GM19463 (cell line): Measurements from ENCODE around the gene FOXK2.
"Not testable (repeated sequence)": the region's sequence is repeated elsewhere in the genome, so short reads cannot be mapped to it uniquely, and the experiment has no call there.

Experiments
- ATAC-seq: cut with Tn5 transposase; IDR thresholded peaks from one replicate; pipeline ENCODE4 v1.9.1; 2021; ENCODE audit warnings: mild to moderate bottlenecking, moderate library complexity; ENCODE audit not compliant: unreplicated experiment

Gene FOXK2

DNA sequence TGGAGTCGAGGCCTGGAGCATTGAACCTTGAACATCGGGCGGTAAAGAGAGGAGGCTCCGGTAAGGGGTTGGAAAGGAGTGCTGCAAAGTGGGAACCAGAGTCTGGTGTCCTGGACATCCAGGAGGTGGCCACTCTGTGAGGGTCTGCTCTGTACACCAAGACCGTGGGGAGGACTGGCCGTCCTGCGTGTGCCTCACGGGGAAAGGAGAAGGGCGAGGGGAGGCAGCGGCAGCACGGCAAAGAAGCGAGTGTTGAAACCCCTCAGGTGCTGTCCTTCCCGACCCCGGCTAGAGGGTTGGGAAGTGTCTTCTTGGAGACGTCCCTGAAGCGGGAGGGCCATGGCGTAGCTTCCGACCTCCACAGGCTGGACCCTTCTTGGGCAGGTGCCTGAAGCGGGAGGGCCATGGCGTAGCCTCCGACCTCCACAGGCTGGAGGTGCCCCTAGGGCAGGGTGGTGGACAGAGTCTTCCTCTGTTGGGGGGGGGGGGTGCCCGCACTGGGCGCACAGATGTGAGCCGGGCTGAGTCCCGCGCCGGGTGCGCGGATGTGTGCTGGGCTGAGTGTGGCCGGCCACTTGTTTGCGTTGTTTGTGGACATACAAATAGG is 42.0 kb downstream of the FOXK2 start:
- ATAC-seq: no peak

DNA sequence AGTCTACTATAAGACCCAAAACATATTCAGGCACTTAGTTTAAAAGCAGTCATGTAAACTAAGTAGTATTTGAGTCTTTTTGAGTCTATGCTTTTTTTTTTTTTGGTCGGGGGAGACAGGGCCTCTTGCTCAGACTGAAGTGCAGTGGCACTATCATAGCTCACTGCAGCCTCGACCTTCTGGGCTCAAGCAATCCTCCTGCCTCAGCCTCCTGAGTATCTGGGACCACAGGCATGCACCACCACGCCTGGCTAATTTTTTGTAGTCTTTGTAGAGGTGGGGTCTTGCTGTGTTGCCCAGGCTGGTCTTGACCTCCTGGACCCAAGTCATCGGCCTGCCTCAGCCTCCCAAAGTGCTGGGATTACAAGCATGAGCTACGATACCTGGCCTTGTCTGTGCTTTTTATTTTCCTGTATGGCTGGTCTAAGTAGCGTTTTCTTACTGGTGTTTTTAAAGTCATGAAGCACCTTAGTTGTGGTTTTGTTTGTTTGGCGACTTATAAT is 43.2 kb downstream of the FOXK2 start:
- not testable (repeated sequence) for ATAC-seq

GRCh38 chr17:82563318-82563717 is 43.8 kb downstream of the FOXK2 start:
- ATAC-seq: no peak

DNA sequence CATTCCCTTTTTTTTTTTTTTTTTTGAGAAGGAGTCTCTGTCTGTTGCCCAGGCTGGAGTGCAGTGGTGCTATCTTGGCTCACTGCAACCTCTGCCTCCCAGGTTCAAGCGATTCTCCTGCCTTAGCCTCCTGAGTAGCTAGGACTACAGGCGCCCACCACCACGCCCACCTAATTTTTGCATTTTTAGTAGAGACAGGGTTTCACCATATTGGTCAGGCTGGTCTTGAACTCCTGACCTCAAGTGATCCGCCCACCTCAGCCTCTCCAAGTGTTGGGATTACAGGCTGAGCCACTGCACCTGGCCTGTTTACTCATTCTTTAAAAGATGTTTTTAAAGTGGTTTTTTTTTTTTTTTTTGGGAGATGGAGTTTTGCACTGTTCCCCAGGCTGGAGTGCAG is 44.2 kb downstream of the FOXK2 start:
- ATAC-seq: not testable (repeated sequence)

DNA sequence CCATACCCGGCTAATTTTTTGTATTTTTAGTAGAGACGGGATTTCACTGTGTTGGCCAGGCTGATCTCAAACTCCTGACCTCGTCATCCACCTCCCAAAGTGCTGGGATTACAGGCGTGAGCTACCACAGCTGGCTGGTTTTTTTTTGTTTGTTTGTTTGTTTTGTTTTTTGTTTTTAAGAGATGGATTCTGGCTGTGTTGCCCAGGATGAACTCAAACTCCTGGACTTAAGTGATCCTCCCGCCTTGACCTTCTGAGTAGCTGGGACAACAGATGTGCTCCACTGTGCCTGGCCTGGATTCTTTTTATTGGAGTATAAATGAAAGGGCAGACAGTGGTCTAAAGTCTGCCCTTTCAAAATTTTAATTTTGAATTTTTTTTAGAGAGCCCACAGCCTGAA is 44.7 kb downstream of the FOXK2 start:
- ATAC-seq: no peak

DNA sequence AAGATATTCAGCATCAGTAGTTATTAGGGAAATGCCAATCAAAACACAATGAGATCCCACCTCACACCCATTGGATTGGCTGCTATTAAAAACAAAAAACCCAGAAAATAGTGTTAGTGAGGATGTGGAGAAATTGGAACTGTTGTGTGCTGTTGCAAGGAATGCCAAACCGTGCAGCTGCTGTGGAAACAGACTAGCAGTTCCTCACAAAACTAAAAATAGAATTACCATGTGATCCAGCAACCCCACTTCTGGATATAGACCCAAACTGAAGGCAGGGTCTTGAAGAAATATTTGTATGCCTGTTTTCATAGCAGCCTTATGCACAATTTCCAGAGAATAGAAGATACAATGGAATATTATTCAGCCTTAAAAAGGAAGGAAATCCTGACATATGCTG is 46.0 kb downstream of the FOXK2 start:
- ATAC-seq: no peak

DNA sequence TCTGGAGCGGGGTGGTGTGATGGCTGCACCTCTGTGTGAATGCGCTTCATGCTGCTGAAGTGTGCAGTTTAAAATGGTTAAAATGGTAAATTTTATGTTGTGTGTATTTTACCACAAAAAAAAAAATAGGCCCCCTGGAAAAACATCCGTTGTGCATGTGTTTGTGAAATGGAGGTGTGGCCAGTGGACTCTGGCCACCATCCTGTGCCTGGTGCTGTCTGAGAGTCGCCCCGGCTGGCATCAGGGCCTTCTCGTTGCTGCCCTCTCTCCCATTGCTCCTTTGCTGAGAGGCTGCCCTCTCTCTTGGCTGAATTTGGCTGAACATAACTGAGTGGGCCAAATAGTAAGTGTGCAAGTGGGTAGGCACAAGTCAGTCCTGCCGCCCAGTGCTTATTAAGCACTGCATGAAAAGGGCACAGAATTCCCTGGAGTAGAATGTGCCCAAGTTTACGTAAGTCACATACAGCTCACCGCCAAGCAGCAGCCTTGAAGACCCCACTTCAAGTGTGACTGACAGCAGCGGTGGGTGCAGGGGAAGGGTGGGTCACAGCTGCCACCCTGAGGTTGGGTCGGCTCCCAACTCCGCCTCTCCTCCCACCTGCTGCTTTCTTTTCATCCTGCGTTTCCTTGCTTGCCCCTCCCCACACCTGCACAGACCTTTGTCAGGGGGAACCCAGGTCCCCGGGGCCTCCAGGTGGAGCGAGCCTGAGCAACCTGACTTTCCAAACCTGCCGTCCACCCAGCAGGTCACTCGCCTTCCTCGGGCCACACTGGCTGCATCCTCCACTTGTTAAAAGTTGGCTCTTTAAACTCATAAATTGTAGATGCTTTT is 46.8 kb downstream of the FOXK2 start:
- ATAC-seq: no peak

DNA sequence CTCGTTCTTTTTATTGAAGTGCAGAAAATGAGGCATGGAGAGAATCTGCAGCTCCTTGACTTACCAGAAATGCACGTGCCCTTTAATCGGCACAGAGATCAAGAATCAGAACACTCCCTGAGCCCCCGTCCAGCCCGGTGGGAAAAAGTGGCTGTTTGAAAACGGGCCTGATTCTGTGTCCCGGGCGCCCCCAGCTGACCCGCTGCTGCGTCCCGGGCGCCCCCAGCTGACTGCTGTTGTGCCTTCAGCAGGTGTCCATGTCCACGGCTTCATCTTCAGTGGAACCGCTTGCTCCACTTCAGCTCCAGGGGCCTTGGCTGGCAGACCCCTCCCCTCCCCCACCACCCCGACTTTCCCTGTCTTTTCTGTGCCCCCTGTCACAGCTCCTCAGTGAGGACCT is 47.8 kb downstream of the FOXK2 start:
- ATAC-seq: no peak

DNA sequence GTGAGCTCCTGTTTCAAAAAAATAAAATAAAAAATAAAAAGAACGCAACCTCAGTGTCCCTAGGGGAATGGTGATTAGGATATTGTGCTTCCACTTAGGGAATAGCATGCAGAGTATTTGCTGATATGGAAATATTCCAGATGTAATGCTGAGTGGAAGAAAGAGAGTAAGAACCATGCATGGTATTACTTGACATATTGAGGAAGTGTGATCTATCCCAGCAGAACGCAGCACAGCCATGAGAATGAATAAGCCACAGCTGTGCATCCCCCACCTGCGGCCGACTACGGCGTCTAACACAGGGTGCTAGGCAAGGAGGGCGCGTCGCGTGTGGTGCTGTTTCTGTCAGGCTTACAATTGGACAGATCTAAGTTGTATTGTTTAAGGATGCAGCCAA is 49.5 kb downstream of the FOXK2 start:
- ATAC-seq: no peak

- no peak for ATAC-seq
Measured at GRCh38 chr17:82569621-82570020, 50.1 kb downstream of the FOXK2 start.

DNA sequence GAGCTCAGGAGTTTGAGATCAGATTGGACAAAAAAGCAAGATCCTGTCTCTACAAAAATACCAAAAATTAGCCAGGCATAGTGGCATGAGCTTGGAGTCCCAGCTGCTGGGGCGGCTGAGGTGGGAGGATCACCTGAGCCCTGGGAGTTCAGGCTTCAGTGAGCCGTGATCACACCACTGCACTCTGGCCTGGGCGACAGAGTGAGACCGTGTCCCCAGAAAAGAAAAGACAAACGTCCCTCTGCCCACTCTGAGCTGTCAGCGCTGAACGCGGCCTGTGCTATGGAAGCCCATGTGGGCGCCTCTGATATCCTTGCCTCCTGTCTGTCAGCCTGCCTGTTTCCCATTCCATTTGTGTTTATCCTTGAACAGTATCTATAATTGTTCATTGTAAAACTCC is 50.7 kb downstream of the FOXK2 start:
- no peak for ATAC-seq

GRCh38 chr17:82571855-82572254 is 52.3 kb downstream of the FOXK2 start:
- ATAC-seq: no peak

DNA sequence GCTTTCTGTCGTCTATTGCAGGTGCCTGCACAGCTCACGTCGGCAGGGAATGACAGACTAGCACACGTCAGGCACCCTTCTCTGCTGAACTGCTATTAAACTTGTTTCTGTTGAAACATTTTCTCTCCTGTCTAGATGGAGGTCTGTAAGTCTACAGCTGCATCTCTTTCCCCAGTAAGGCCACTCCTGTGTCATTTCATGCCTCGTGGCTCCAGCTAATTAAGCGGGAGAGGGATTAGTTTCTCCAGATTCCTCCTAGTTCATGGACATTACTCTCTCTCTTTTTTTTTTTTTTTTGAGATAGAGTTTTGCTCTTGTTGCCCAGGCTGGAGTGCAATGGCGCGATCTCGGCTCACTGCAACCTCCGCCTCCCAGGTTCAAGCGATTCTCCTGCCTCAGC is 54.5 kb downstream of the FOXK2 start:
- no peak for ATAC-seq

GRCh38 chr17:82575581-82576221 is 56.2 kb downstream of the FOXK2 start:
- not testable (repeated sequence) for ATAC-seq

DNA sequence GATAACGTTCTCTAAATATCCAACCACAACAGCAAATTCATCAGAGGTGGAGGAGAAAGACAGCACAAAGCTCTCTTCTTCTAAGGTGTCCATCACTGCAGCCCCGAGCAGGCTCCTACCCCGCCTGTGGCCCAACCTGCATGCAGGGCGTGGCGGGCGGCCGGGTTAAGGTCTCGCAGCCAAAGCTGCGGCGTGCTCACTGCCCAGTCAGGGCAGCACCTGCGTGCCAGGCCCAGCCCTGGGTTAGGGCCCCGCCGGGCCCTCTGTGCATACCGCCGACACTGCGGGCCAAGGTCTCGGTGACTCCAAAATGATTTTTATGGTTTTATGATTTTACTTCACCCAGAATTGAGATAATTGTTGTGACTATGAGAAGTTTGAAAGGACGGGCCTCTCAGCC is 57.8 kb downstream of the FOXK2 start:
- ATAC-seq: no peak

DNA sequence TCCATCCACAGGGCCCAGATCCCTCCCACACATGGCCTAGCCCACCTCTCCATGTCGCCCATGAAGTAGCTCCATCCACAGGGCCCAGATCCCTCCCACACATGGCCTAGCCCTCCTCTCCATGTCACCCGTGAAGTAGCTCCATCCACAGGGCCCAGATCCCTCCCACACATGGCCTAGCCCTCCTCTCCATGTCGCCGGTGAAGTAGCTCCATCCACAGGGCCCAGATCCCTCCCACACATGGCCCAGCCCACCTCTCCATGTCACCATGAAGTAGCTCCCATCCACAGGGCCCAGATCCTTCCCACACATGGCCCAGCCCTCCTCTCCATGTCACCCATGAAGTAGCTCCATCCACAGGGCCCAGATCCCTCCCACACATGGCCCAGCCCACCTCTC is 60.4 kb downstream of the FOXK2 start:
- ATAC-seq: not testable (repeated sequence)

DNA sequence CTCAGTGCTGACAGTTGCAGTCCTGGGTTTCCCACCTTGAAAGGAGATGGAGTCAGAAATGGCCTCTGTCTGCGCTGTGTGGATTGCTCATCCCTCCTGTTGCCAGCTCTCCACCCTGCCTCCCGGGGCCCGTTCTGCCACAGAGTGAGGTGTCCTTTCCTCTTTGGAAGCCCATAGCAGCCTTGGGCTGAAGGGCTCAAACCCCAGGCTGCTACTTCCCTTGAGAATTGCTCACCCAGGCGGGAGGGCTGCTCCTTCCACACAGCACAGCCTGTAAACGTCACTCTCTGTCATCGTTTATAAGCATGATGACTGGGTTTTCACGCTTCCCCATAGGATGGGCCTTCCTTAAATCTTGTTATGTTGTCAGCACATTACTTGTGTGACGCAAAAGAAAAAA is 62.7 kb downstream of the FOXK2 start:
- ATAC-seq: no peak

- no peak for ATAC-seq
Measured at GRCh38 chr17:82582709-82583108, 63.2 kb downstream of the FOXK2 start.

DNA sequence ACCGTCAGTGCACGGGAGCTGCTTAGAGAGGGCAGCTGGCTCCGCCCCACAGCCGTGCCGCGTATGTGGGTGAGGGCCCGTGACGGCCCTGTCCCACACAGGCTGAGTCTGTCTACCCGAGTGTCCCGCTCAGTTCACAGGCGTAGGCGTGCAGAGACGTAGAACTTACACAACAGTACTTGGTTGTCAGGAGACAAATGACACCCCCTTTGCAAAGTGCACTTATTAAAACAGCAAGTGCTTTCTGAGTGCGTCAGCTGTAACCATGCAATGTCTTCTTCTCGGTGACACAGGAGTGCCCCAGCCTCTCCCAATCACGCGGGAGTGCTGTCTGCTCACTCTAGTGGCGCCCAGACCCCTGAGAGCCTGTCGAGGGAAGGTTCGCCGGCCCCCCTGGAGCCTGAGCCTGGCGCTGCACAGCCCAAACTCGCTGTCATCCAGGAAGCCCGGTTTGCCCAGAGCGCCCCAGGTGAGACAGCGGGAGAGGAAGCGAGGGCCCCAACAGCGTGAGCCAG is 64.2 kb downstream of the FOXK2 start:
- ATAC-seq: no peak

DNA sequence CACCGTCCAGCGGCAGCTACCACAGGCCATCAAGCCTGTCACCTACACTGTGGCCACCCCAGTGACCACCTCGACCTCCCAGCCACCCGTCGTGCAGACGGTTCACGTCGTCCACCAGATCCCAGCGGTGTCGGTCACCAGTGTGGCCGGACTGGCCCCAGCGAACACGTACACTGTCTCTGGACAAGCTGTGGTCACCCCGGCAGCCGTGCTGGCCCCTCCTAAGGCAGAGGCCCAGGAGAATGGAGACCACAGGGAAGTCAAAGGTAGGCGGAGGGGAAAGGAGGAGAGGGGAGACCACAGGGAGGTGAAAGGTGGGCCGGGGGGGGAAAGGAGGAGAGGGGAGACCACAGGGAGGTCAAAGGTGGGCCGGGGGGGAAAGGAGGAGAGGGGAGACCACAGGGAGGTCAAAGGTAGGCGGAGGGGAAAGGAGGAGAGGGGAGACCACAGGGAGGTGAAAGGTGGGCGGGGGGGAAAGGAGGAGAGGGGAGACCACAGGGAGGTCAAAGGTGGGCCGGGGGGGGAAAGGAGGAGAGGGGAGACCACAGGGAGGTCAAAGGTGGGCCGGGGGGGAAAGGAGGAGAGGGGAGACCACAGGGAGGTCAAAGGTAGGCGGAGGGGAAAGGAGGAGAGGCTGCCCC is 66.5 kb downstream of the FOXK2 start:
- not testable (repeated sequence) for ATAC-seq

DNA sequence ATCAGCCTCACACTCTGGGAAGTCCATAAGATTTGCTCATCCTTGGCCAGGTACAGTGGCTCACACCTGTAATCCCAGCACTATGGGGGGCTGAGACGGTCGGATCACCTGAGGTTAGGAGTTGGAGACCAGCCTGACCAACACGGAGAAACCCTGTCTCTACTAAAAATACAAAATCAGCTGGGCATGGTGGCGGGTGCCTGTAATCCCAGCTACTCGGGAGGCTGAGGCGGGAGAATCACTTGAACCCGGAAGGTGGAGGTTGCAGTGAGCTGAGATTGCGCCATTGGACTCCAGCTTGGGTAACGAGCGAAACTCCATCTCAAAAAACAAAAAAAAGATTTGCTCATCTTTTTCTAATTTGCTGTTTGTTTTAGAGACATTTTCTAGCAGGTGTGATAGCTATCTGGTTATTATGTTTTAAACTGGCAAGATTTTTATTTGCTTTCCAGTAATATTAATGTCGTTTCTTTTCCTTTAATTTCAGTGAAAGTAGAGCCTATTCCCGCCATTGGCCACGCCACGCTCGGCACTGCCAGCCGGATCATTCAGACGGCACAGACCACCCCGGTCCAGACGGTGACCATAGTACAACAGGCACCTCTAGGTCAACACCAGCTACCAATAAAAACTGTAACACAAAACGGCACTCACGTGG is 67.2 kb downstream of the FOXK2 start:
- no peak for ATAC-seq
